KMS-11 (cell line): Measurements from ENCODE around the gene FSTL1.

Experiments used
- H2AFZ ChIP-seq: fragments of 200-600 bp; sonication (generic); 2 replicates; pipeline ENCODE4 v1.6.1; 2016; ENCODE audit warnings: antibody characterized with exemption, mixed run types, low read depth
- H3K27ac ChIP-seq: fragments of 200-600 bp; sonication (generic); 2 replicates; pipeline ENCODE4 v1.6.1; 2016; ENCODE audit warnings: mild to moderate bottlenecking, mixed run types
- H3K27me3 ChIP-seq: fragments of 200-600 bp; sonication (generic); 2 replicates; pipeline ENCODE4 v1.6.1; 2017; ENCODE audit warnings: mild to moderate bottlenecking, low read depth, mixed run types, moderate library complexity; ENCODE audit not compliant: insufficient read depth
- H3K36me3 ChIP-seq: fragments of 200-600 bp; sonication (generic); 2 replicates; pipeline ENCODE4 v1.6.1; 2017; ENCODE audit warnings: mild to moderate bottlenecking, mixed run types; ENCODE audit not compliant: insufficient read depth
- H3K4me1 ChIP-seq: fragments of 200-600 bp; sonication (generic); 2 replicates; pipeline ENCODE4 v1.6.1; 2016; ENCODE audit warnings: mild to moderate bottlenecking, low read depth, mixed run types; ENCODE audit not compliant: poor library complexity, severe bottlenecking
- H3K4me2 ChIP-seq: fragments of 200-600 bp; sonication (generic); 2 replicates; pipeline ENCODE4 v1.7.0; 2016; ENCODE audit warnings: mild to moderate bottlenecking, mixed run types
- H3K4me3 ChIP-seq: fragments of 200-600 bp; sonication (generic); IDR thresholded peaks from 2 replicates; pipeline ENCODE4 v1.6.1; 2017; ENCODE audit warnings: low read depth, low read length, mixed read lengths; ENCODE audit not compliant: insufficient read depth
- H3K79me2 ChIP-seq: fragments of 200-600 bp; sonication (generic); 2 replicates; pipeline ENCODE4 v1.6.1; 2016; ENCODE audit warnings: low read depth, mixed run types; ENCODE audit not compliant: insufficient read depth
- H3K9ac ChIP-seq: fragments of 200-600 bp; sonication (generic); 2 replicates; pipeline ENCODE4 v1.6.1; 2016; ENCODE audit warnings: mild to moderate bottlenecking, mixed run types
- H4K20me1 ChIP-seq: fragments of 200-600 bp; sonication (generic); 2 replicates; pipeline ENCODE4 v1.6.1; 2016; ENCODE audit warnings: mild to moderate bottlenecking, mixed run types; ENCODE audit not compliant: insufficient read depth
- TF ChIP-seq, protein P1 (sequence below): fragments of 200-600 bp; sonication (generic); conservative IDR thresholded peaks from 2 replicates; pipeline ENCODE4 v1.6.1; 2017; ENCODE audit warnings: low read depth, mild to moderate bottlenecking, antibody characterized with exemption, low read length, moderate library complexity, mixed read lengths

Gene FSTL1

DNA sequence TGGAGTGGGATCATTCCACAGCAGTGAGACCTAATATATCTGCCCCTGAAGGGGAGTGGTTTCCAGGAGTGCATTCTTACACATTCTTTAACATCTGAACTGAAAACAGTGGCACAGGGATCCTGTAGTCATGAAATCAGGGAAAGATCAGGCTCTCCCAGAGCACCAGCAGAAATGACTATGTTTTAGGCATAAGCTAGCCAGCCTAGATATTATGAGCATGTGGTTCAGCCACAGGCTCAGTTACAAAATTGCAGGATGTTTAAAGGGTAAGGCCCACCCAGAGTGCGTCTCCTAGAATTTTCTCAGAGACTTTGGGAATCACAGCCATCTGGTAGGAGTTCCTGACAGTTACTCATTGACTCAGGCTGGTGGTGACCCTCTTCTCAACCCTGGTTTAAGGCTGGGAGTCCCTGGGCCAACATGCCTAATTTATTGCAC lies 20.9 kb downstream of the FSTL1 start:
- Histone ChIP-seq H2AFZ (no peak overlapping the region), H3K9ac (no peak overlapping the region), H3K4me2 (no peak overlapping the region), H3K27ac (no peak overlapping the region), H3K36me3 (no peaks in the 10 kb centered on the region), H3K4me3 (no peak overlapping the region), H4K20me1 (no peaks in the 10 kb centered on the region), H3K27me3 (no peaks in the 10 kb centered on the region), H3K4me1 (no peaks in the 10 kb centered on the region), H3K79me2 (no peaks in the 10 kb centered on the region)
- TF ChIP-seq, protein P1, sequence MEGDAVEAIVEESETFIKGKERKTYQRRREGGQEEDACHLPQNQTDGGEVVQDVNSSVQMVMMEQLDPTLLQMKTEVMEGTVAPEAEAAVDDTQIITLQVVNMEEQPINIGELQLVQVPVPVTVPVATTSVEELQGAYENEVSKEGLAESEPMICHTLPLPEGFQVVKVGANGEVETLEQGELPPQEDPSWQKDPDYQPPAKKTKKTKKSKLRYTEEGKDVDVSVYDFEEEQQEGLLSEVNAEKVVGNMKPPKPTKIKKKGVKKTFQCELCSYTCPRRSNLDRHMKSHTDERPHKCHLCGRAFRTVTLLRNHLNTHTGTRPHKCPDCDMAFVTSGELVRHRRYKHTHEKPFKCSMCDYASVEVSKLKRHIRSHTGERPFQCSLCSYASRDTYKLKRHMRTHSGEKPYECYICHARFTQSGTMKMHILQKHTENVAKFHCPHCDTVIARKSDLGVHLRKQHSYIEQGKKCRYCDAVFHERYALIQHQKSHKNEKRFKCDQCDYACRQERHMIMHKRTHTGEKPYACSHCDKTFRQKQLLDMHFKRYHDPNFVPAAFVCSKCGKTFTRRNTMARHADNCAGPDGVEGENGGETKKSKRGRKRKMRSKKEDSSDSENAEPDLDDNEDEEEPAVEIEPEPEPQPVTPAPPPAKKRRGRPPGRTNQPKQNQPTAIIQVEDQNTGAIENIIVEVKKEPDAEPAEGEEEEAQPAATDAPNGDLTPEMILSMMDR: no peak

DNA sequence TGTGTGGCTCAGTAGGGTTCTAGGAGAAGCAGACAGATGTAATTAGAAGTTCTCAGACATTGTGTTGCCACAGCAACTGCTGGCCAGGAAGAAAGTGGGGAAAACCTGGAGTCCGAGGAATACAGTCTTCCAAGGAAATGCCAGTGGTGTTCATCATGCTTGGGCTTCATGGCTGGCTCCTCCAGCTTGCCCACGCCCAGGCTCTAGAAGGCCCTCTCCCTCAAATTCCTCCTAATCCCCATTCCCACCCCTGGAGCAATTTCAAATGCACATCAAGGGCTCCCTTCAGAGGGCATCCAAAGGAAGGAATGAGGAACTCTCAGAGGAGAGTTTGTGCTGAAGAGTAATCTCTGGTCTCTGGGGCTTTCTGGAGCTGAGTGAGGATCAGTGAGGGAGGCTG lies 21.9 kb downstream of the FSTL1 start:
- Histone ChIP-seq H3K4me2 (no peak overlapping the region), H3K27me3 (no peaks in the 10 kb centered on the region), H3K9ac (no peak overlapping the region), H3K79me2 (no peaks in the 10 kb centered on the region), H3K36me3 (no peaks in the 10 kb centered on the region), H3K27ac (no peak overlapping the region), H3K4me1 (no peaks in the 10 kb centered on the region), H2AFZ (no peak overlapping the region), H4K20me1 (no peaks in the 10 kb centered on the region), H3K4me3 (no peak overlapping the region)
- TF ChIP-seq, protein P1: no peak

DNA sequence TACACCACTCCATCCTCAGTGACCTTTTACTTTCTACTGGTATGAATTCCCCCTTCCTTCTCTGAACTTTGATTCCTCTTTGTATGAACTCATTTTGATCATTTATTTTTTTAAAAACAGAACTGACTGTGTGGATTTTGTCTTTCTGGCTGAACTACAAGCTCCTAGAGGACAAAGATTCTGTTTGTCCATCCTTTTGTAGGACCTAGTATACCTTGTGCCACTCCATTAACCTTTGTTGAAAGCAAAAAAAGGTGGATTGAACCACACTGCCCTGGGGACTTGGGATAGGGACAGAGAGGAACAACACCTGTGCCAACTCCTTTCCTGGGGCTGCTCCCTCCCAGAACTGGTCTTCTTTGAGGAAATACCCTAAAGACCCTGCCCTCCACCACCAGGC lies 23.6 kb downstream of the FSTL1 start:
- Histone ChIP-seq H3K79me2 (no peaks in the 10 kb centered on the region), H3K9ac (no peak overlapping the region), H4K20me1 (no peaks in the 10 kb centered on the region), H3K27me3 (no peaks in the 10 kb centered on the region), H2AFZ (no peak overlapping the region), H3K27ac (no peak overlapping the region), H3K4me3 (no peak overlapping the region), H3K4me1 (no peaks in the 10 kb centered on the region), H3K4me2 (no peak overlapping the region), H3K36me3 (no peaks in the 10 kb centered on the region)
- TF ChIP-seq, protein P1: no peak

DNA sequence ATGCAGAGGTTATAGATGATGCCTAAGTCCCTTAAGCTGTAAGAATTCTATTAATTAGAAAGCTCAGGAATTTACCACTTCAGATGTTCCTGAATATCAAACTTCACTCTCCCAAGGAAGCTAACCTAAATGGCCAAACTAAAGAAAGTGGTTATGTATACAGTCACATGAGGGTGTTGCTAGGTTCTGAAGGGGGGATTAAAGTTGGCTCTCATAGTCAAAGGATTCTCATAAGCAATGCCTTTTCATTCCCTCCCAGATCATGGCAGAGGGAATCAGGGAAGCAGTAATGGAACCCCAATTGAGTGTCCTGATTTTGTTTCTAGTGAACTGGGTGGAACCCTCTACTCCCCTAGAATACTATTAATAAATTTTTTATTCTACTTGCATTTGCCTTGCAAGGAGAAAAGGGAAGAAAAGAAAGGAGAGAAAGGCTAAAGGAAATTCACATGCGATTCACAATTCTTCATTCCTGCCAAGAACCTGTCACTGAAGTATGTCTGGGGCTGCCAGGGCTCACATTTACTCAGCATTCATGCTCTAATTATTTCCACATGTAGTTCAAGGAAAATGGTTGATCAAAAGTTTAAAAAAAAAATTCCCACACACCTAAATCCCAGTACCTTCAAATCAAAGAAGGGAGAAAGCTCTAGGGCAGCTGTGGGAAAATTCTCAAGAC lies 25.1 kb downstream of the FSTL1 start:
- H2AFZ ChIP-seq: no peak overlapping the region
- H4K20me1 ChIP-seq: no peaks in the 10 kb centered on the region
- no peak overlapping the region for H3K9ac ChIP-seq
- H3K4me1 ChIP-seq: no peaks in the 10 kb centered on the region
- H3K79me2 ChIP-seq: no peaks in the 10 kb centered on the region
- H3K27me3 ChIP-seq: no peaks in the 10 kb centered on the region
- no peak overlapping the region for H3K4me2 ChIP-seq
- no peak overlapping the region for H3K27ac ChIP-seq
- H3K4me3 ChIP-seq: no peak overlapping the region
- TF ChIP-seq, protein P1: no peak
- no peaks in the 10 kb centered on the region for H3K36me3 ChIP-seq
